HepG2 (cell line): Measurements from ENCODE around the gene RNU6-1. TPM values are rescaled to one million over a fixed set of nuclear protein-coding genes. Genes with fewer than 3 reads are reported as not detected.

ENCODE experiments used
- AGO1 ChIP-seq: fragments of 200-400 bp; formaldehyde crosslinking; IDR thresholded peaks from 2 replicates; pipeline ENCODE4 v1.6.1; 2017; ENCODE audit warnings: mild to moderate bottlenecking, low read depth, low read length, moderate library complexity; ENCODE audit not compliant: poor library complexity, severe bottlenecking
- ARHGAP35 ChIP-seq: sonication (generic); formaldehyde crosslinking; IDR thresholded peaks from 2 replicates; pipeline ENCODE4 v1.9.0; 2022; ENCODE audit warnings: mild to moderate bottlenecking, inconsistent platforms, moderate library complexity, missing genetic modification reagents, borderline replicate concordance
- CCDC6 ChIP-seq: sonication (generic); formaldehyde crosslinking; IDR thresholded peaks from 2 replicates; pipeline ENCODE4 v1.8.1; 2022; ENCODE audit warnings: mild to moderate bottlenecking, missing genetic modification reagents, moderate library complexity
- CHD4 ChIP-seq: fragments of 200-600 bp; sonication (generic); IDR thresholded peaks from 2 replicates; pipeline ENCODE4 v1.7.0; 2017; ENCODE audit warnings: mild to moderate bottlenecking, low read length, borderline replicate concordance
- MXD4 ChIP-seq: IDR thresholded peaks from 2 replicates; pipeline ENCODE4 v1.6.1; 2016; ENCODE audit warnings: mild to moderate bottlenecking, missing biosample characterization, missing genetic modification reagents
- NCOR1 ChIP-seq: fragments of 200-600 bp; sonication (generic); IDR thresholded peaks from 2 replicates; pipeline ENCODE4 v1.7.0; 2017; ENCODE audit warnings: antibody characterized with exemption, low read length, borderline replicate concordance
- PRMT3 ChIP-seq: sonication (generic); formaldehyde crosslinking; IDR thresholded peaks from 2 replicates; pipeline ENCODE4 v1.8.1; 2022; ENCODE audit warnings: low read depth, mild to moderate bottlenecking, moderate library complexity, missing genetic modification reagents, borderline replicate concordance
- SMAD9 ChIP-seq: sonication (generic); formaldehyde crosslinking; IDR thresholded peaks from 2 replicates; pipeline ENCODE4 v1.5.1; 2020; ENCODE audit warnings: mild to moderate bottlenecking, missing genetic modification reagents
- SMC3 ChIP-seq: IDR thresholded peaks from 2 replicates; pipeline ENCODE4 v1.6.1; 2011; ENCODE audit warnings: low read length, improper control_type of control experiment
- SP2 ChIP-seq: sonication (generic); formaldehyde crosslinking; IDR thresholded peaks from 2 replicates; pipeline ENCODE4 v1.5.1; 2020; ENCODE audit warnings: mild to moderate bottlenecking, missing genetic modification reagents
- XRCC5 ChIP-seq: fragments of 200-400 bp; formaldehyde crosslinking; optimal IDR thresholded peaks from 2 replicates; pipeline ENCODE3; 2017; ENCODE audit warnings: mild to moderate bottlenecking, low read length
- ZBTB8A ChIP-seq: sonication (generic); formaldehyde crosslinking; IDR thresholded peaks from 2 replicates; pipeline ENCODE4 v1.4.0; 2020; ENCODE audit warnings: mild to moderate bottlenecking, low read depth, missing genetic modification reagents, borderline replicate concordance
- ZNF160 ChIP-seq: sonication (generic); formaldehyde crosslinking; IDR thresholded peaks from 2 replicates; pipeline ENCODE4 v1.8.0; 2022; ENCODE audit warnings: mild to moderate bottlenecking, inconsistent platforms, missing genetic modification reagents
- ZNF180 ChIP-seq: sonication (generic); formaldehyde crosslinking; IDR thresholded peaks from 2 replicates; pipeline ENCODE4 v1.4.0; 2020; ENCODE audit warnings: low read depth, missing genetic modification reagents, borderline replicate concordance
- ZNF205 ChIP-seq: IDR thresholded peaks from 2 replicates; pipeline ENCODE4 v1.6.1; 2018; ENCODE audit warnings: missing biosample characterization, missing genetic modification reagents
- ZNF34 ChIP-seq: sonication (generic); formaldehyde crosslinking; IDR thresholded peaks from 2 replicates; pipeline ENCODE4 v1.4.0; 2020; ENCODE audit warnings: mild to moderate bottlenecking, missing genetic modification reagents, borderline replicate concordance
- ZNF460 ChIP-seq: sonication (generic); formaldehyde crosslinking; IDR thresholded peaks from 2 replicates; pipeline ENCODE4 v1.5.1; 2020; ENCODE audit warnings: missing genetic modification reagents, mild to moderate bottlenecking, borderline replicate concordance
- ZNF564 ChIP-seq: sonication (generic); formaldehyde crosslinking; IDR thresholded peaks from 2 replicates; pipeline ENCODE4 v1.8.1; 2023; ENCODE audit warnings: mild to moderate bottlenecking, missing genetic modification reagents
- ZNF772 ChIP-seq: sonication (generic); formaldehyde crosslinking; IDR thresholded peaks from 2 replicates; pipeline ENCODE4 v1.5.0; 2020; ENCODE audit warnings: mild to moderate bottlenecking, missing genetic modification reagents
- ZNF83 ChIP-seq: sonication (generic); formaldehyde crosslinking; IDR thresholded peaks from 2 replicates; pipeline ENCODE4 v1.4.0; 2020; ENCODE audit warnings: missing genetic modification reagents, mild to moderate bottlenecking, borderline replicate concordance
- polyA plus RNA-seq, 8 experiments: library from polyadenylated mRNA; depleted of rRNA in 3 of 8; stranded (reverse) in 7 of 8; unstranded in 1 of 8; fragments of >200 nt; fragmentation: Illumina TruSeq in 4 of 8; extraction: Trizol in 4 of 8; gene quantifications; 2 replicates each; pipeline versions ENCODE4 v1.2.1 to v1.2.3, GENCODE V29; 2011 to 2016; ENCODE audit warnings: low read depth in 4 of 8, missing spikeins in 1 of 8, mixed read lengths in 1 of 8; ENCODE audit not compliant: insufficient read depth in 1 of 8
- total RNA-seq, 5 experiments: library from RNA; depleted of rRNA; stranded (reverse); fragments of >200 nt; fragmentation: Illumina TruSeq; extraction: Trizol; gene quantifications; 2 replicates each; pipeline ENCODE4 v1.2.3, GENCODE V29; 2016; ENCODE audit warnings: low read depth in 1 of 5
- TF ChIP-seq, protein P1 (sequence below): sonication (generic); formaldehyde crosslinking; IDR thresholded peaks from 2 replicates; pipeline ENCODE4 v1.8.1; 2023; ENCODE audit warnings: mild to moderate bottlenecking, missing genetic modification reagents, borderline replicate concordance
- TF ChIP-seq, protein P2 (sequence below): sonication (generic); formaldehyde crosslinking; IDR thresholded peaks from 2 replicates; pipeline ENCODE4 v1.4.0; 2020; ENCODE audit warnings: low read depth, missing genetic modification reagents
- TF ChIP-seq, protein P3 (sequence below): sonication (generic); formaldehyde crosslinking; IDR thresholded peaks from 2 replicates; pipeline ENCODE4 v1.5.1; 2020; ENCODE audit warnings: missing genetic modification reagents, mild to moderate bottlenecking, borderline replicate concordance
- TF ChIP-seq, protein P4 (sequence below): sonication (generic); formaldehyde crosslinking; IDR thresholded peaks from 2 replicates; pipeline ENCODE4 v1.5.0; 2020; ENCODE audit warnings: mild to moderate bottlenecking, missing genetic modification reagents, moderate library complexity

RNU6-1 gene
- total and polyA plus RNA-seq, 2 of the 13 experiments (the other 11 are each of a cell fraction or from before 2014, with no cell fraction given): under 0.01 TPM; not detected in 1

DNA sequence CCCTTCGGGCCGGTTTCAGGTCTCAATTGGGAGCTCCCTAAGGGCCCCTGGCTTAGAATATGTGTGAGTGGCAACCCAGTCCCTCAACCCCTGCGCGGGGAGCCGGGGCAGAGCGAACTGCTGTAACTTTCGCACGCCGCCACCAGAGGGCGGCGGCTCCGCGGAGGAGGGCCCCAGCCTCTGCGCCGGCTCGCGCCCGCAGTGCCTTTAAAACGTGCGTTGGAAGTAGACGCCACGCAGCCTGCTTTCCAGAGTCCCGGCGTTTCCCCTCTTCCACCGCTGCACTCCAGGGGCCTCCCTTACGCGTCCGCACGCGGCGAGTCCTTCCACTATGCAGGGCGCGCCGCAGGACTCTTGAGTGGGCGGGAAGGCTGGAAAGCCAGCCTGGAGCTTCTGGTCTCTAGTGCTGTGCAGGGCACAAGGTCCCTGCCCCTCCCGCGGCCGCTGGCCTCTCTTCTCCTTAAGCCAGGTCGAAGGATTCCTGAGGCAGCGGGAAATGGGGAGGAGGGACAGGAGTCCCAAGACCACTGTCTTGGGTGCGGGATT is 23.7 kb upstream of the RNU6-1 start (continued):
- TF ChIP-seq, protein P1, sequence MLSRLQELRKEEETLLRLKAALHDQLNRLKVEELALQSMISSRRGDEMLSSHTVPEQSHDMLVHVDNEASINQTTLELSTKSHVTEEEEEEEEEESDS (CRISPR knock-in tag): no peak
- TF ChIP-seq XRCC5 (peak; percentile 72), NCOR1 (no peak), ZNF180 (no peak), ZBTB8A (CRISPR knock-in tag) (no peak), ZNF34 (CRISPR knock-in tag) (0 out of 2 replicates have a peak, but pooled peaks have one; percentile 40), ZNF564 (CRISPR knock-in tag) (0 out of 2 replicates have a peak, but pooled peaks have one; percentile 50), ZNF772 (CRISPR knock-in tag) (peak; percentile 64; the same call in 1 of the 2 replicates), CCDC6 (CRISPR knock-in tag) (peak; percentile 66; the same call in 1 of the 2 replicates), MXD4 (0 out of 2 replicates have a peak, but pooled peaks have one; percentile 62), ZNF160 (no peak; the same call in 1 of the 2 replicates), SP2 (CRISPR knock-in tag) (no peak), ZNF83 (CRISPR knock-in tag) (no peak), SMAD9 (CRISPR knock-in tag) (no peak), PRMT3 (CRISPR knock-in tag) (no peak), SMC3 (peak; percentile 72; the same call in 1 of the 2 replicates), ZNF460 (CRISPR knock-in tag) (no peak), CHD4 (no peak), ARHGAP35 (no peak), AGO1 (peak; percentile 54), ZNF205 (CRISPR knock-in tag) (no peak)
- TF ChIP-seq, protein P2, sequence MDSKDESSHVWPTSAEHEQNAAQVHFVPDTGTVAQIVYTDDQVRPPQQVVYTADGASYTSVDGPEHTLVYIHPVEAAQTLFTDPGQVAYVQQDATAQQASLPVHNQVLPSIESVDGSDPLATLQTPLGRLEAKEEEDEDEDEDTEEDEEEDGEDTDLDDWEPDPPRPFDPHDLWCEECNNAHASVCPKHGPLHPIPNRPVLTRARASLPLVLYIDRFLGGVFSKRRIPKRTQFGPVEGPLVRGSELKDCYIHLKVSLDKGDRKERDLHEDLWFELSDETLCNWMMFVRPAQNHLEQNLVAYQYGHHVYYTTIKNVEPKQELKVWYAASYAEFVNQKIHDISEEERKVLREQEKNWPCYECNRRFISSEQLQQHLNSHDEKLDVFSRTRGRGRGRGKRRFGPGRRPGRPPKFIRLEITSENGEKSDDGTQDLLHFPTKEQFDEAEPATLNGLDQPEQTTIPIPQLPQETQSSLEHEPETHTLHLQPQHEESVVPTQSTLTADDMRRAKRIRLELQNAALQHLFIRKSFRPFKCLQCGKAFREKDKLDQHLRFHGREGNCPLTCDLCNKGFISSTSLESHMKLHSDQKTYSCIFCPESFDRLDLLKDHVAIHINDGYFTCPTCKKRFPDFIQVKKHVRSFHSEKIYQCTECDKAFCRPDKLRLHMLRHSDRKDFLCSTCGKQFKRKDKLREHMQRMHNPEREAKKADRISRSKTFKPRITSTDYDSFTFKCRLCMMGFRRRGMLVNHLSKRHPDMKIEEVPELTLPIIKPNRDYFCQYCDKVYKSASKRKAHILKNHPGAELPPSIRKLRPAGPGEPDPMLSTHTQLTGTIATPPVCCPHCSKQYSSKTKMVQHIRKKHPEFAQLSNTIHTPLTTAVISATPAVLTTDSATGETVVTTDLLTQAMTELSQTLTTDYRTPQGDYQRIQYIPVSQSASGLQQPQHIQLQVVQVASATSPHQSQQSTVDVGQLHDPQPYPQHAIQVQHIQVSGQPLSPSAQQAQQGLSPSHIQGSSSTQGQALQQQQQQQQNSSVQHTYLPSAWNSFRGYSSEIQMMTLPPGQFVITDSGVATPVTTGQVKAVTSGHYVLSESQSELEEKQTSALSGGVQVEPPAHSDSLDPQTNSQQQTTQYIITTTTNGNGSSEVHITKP (CRISPR knock-in tag): no peak; the same call in 1 of the 2 replicates
- TF ChIP-seq, protein P3, sequence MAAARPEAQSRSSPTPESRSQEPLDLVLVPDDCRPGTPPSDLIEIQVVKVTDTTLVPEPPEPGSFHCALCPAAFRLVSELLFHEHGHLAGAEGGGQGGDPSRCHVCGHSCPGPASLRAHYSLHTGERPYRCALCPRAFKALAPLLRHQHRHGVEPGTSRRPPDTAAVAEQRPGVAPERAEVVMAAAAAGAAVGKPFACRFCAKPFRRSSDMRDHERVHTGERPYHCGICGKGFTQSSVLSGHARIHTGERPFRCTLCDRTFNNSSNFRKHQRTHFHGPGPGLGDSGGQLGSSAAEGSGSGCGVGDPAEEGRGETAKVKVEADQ (CRISPR knock-in tag): no peak
- TF ChIP-seq, protein P4, sequence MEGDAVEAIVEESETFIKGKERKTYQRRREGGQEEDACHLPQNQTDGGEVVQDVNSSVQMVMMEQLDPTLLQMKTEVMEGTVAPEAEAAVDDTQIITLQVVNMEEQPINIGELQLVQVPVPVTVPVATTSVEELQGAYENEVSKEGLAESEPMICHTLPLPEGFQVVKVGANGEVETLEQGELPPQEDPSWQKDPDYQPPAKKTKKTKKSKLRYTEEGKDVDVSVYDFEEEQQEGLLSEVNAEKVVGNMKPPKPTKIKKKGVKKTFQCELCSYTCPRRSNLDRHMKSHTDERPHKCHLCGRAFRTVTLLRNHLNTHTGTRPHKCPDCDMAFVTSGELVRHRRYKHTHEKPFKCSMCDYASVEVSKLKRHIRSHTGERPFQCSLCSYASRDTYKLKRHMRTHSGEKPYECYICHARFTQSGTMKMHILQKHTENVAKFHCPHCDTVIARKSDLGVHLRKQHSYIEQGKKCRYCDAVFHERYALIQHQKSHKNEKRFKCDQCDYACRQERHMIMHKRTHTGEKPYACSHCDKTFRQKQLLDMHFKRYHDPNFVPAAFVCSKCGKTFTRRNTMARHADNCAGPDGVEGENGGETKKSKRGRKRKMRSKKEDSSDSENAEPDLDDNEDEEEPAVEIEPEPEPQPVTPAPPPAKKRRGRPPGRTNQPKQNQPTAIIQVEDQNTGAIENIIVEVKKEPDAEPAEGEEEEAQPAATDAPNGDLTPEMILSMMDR (CRISPR knock-in tag): peak; percentile 97
